A549 (cell line): Measurements from ENCODE around the gene ERN2. TPM values are rescaled to one million over a fixed set of nuclear protein-coding genes. Genes with fewer than 3 reads are reported as not detected.
A peak's percentile ranks its signal among the peaks of the same experiment; 100 is the strongest.

ENCODE experiments used
- ATAC-seq, 2 experiments: fragments of 200-7000 bp in 1 of 2; fragments of >200 bp in 1 of 2; cut with Nextera tagmentation in 1 of 2; cut with Tn5 transposase in 1 of 2; 3 replicates each; pipeline versions ENCODE4 v1.8.0 to v1.9.1; 2018 to 2020; ENCODE audit warnings: mild to moderate bottlenecking in 1 of 2, moderate library complexity in 1 of 2
- CTCF ChIA-PET: fragments of 300-600 bp; sonication (Branson Sonifier 250); formaldehyde crosslinking; extraction: SDS; loops from one replicate; lab custom pipeline; 2021; ENCODE audit warnings: antibody characterized with exemption, inconsistent platforms; lab: Yijun Ruan, JAX
- POLR2A ChIA-PET: fragments of 350-600 bp; formaldehyde crosslinking; extraction: SDS; loops from one replicate; lab custom pipeline; 2021; ENCODE audit warnings: antibody characterized with exemption, inconsistent platforms; lab: Yijun Ruan, JAX
- DNase-seq, 2 experiments: peaks; one replicate each; pipeline versions ENCODE4 v3.0.0 to v3.0.0-alpha.2; 2011 to 2016; ENCODE audit warnings: low read depth in 1 of 2, low spot score in 1 of 2
- FAIRE-seq: peaks from 2 replicates; lab custom pipeline; 2011; peaks lifted over from hg19 to GRCh38; lab: Jason Lieb, UNC
- H3K27ac ChIP-seq, 2 experiments: fragments of >200 bp; sonication (Bioruptor Twin); formaldehyde crosslinking; 3 replicates each; pipeline ENCODE4 v1.5.1; 2016 to 2017
- H3K4me1 ChIP-seq: fragments of >200 bp; sonication (Bioruptor Twin); formaldehyde crosslinking; 3 replicates; pipeline ENCODE4 v1.6.1; 2016
- H3K4me2 ChIP-seq: fragments of >200 bp; sonication (Bioruptor Twin); formaldehyde crosslinking; 3 replicates; pipeline ENCODE4 v1.6.1; 2016
- H3K4me3 ChIP-seq: fragments of >200 bp; sonication (Bioruptor Twin); formaldehyde crosslinking; 3 replicates; pipeline ENCODE4 v1.5.1; 2016
- H3K9me3 ChIP-seq: fragments of >200 bp; sonication (Bioruptor Twin); formaldehyde crosslinking; 3 replicates; pipeline ENCODE4 v1.6.1; 2016
- CBX2 ChIP-seq: fragments of 200-600 bp; sonication (generic); IDR thresholded peaks from 2 replicates; pipeline ENCODE4 v1.6.1; 2016; ENCODE audit warnings: low read depth, mild to moderate bottlenecking, borderline replicate concordance
- CBX8 ChIP-seq: fragments of 200-600 bp; sonication (generic); IDR thresholded peaks from 2 replicates; pipeline ENCODE4 v1.6.1; 2016
- CEBPB ChIP-seq, 2 experiments: fragments of >200 bp in 1 of 2; sonication (Bioruptor Twin) in 1 of 2; formaldehyde crosslinking in 1 of 2; IDR thresholded peaks; 2 replicates each; pipeline ENCODE4 v1.6.1; 2012 to 2016
- CHD2 ChIP-seq: fragments of 150-350 bp; IDR thresholded peaks from 2 replicates; pipeline ENCODE4 v1.6.1; 2014; ENCODE audit warnings: low read length; ENCODE audit not compliant: partially characterized antibody
- CHD4 ChIP-seq: fragments of 200-600 bp; sonication (generic); IDR thresholded peaks from 2 replicates; pipeline ENCODE4 v1.6.1; 2016; ENCODE audit warnings: antibody characterized with exemption, mild to moderate bottlenecking, borderline replicate concordance
- EHMT2 ChIP-seq: fragments of 200-600 bp; sonication (generic); IDR thresholded peaks from 2 replicates; pipeline ENCODE4 v1.6.1; 2016; ENCODE audit warnings: antibody characterized with exemption, low read depth, mild to moderate bottlenecking, moderate library complexity
- EP300 ChIP-seq, 2 experiments: fragments of >200 bp; sonication (Bioruptor Twin); formaldehyde crosslinking; IDR thresholded peaks; 2 replicates in 1 of 2; 3 replicates in 1 of 2; pipeline ENCODE4 v1.6.1; 2016 to 2017
- ESRRA ChIP-seq: fragments of 150-350 bp; IDR thresholded peaks from 2 replicates; pipeline ENCODE4 v1.6.1; 2014; ENCODE audit warnings: mild to moderate bottlenecking, low read length, borderline replicate concordance
- FOSL2 ChIP-seq, 2 experiments: fragments of 450-650 bp in 1 of 2; fragments of >200 bp in 1 of 2; sonication (Bioruptor Twin) in 1 of 2; formaldehyde crosslinking; IDR thresholded peaks; 2 replicates each; pipeline versions ENCODE4 v1.5.0 to v1.6.1; 2016 to 2020; ENCODE audit warnings: mild to moderate bottlenecking in 1 of 2, moderate library complexity in 1 of 2
- GATA3 ChIP-seq: IDR thresholded peaks from 2 replicates; pipeline ENCODE4 v1.6.1; 2012; ENCODE audit warnings: borderline replicate concordance
- HOXB13 ChIP-seq: fragments of 250-450 bp; sonication (Bioruptor Pico); IDR thresholded peaks from 2 replicates; pipeline ENCODE4 v1.5.0; 2020; ENCODE audit warnings: low read depth, mild to moderate bottlenecking, moderate library complexity
- JUN ChIP-seq, 2 experiments: fragments of >200 bp; sonication (Bioruptor Twin); formaldehyde crosslinking; IDR thresholded peaks; 2 replicates in 1 of 2; 3 replicates in 1 of 2; pipeline ENCODE4 v1.6.1; 2016 to 2017
- KDM1A ChIP-seq: fragments of 200-600 bp; sonication (generic); IDR thresholded peaks from 2 replicates; pipeline ENCODE4 v1.6.1; 2016; ENCODE audit warnings: low read depth, mild to moderate bottlenecking
- KDM5A ChIP-seq: fragments of 200-600 bp; sonication (generic); IDR thresholded peaks from 2 replicates; pipeline ENCODE4 v1.6.1; 2016; ENCODE audit warnings: antibody characterized with exemption, mild to moderate bottlenecking
- MAFK ChIP-seq: fragments of 450-650 bp; IDR thresholded peaks from 2 replicates; pipeline ENCODE4 v1.6.1; 2014; ENCODE audit not compliant: partially characterized antibody
- MYC ChIP-seq: IDR thresholded peaks from 2 replicates; pipeline ENCODE4 v1.6.1; 2012; ENCODE audit warnings: mild to moderate bottlenecking, inconsistent platforms, low read length, improper control_type of control experiment, borderline replicate concordance
- NFE2L2 ChIP-seq: fragments of 150-350 bp; conservative IDR thresholded peaks from 2 replicates; pipeline ENCODE4 v1.6.1; 2014; ENCODE audit warnings: low read length
- NPAS2 ChIP-seq: fragments of 250-450 bp; sonication (Bioruptor Pico); IDR thresholded peaks from 2 replicates; pipeline ENCODE4 v1.8.0; 2022; ENCODE audit warnings: mild to moderate bottlenecking, moderate library complexity, borderline replicate concordance
- POLR2A ChIP-seq: IDR thresholded peaks from 2 replicates; pipeline ENCODE4 v1.6.1; 2012; ENCODE audit warnings: mild to moderate bottlenecking, low read length
- POLR2AphosphoS2 ChIP-seq: conservative IDR thresholded peaks from 2 replicates; pipeline ENCODE4 v1.6.1; 2012; ENCODE audit warnings: low read length, improper control_type of control experiment, inconsistent platforms
- RARB ChIP-seq: fragments of 250-450 bp; sonication (Bioruptor Pico); IDR thresholded peaks from 2 replicates; pipeline ENCODE4 v1.8.0; 2021; ENCODE audit warnings: mild to moderate bottlenecking, moderate library complexity
- RFX5 ChIP-seq: fragments of 450-650 bp; IDR thresholded peaks from 2 replicates; pipeline ENCODE4 v1.7.1; 2014; ENCODE audit warnings: antibody characterized with exemption, mild to moderate bottlenecking, moderate library complexity
- SMC3 ChIP-seq: fragments of >200 bp; sonication (Bioruptor Twin); formaldehyde crosslinking; IDR thresholded peaks from 3 replicates; pipeline ENCODE4 v1.6.1; 2018; ENCODE audit warnings: inconsistent platforms
- SREBF2 ChIP-seq: fragments of 450-650 bp; IDR thresholded peaks from 2 replicates; pipeline ENCODE4 v1.6.1; 2014; ENCODE audit warnings: mild to moderate bottlenecking, moderate library complexity
- TFCP2L1 ChIP-seq: fragments of 250-450 bp; sonication (Bioruptor Pico); IDR thresholded peaks from 2 replicates; pipeline ENCODE4 v1.5.0; 2021; ENCODE audit warnings: mild to moderate bottlenecking
- TP53 ChIP-seq: fragments of 250-450 bp; sonication (Bioruptor Pico); IDR thresholded peaks from 2 replicates; pipeline ENCODE4 v1.5.0; 2021; ENCODE audit warnings: mild to moderate bottlenecking, moderate library complexity
- ZC3H11A ChIP-seq: fragments of 450-650 bp; IDR thresholded peaks from 2 replicates; pipeline ENCODE4 v1.6.1; 2014; ENCODE audit warnings: antibody characterized with exemption, mild to moderate bottlenecking
- ZFP36 ChIP-seq: fragments of 450-650 bp; IDR thresholded peaks from 2 replicates; pipeline ENCODE4 v1.6.1; 2014; ENCODE audit warnings: borderline replicate concordance; ENCODE audit not compliant: partially characterized antibody
- WGBS: methylation state at CpG from one replicate; pipeline ENCODE4 v1.1.6; 2017; ENCODE audit errors: missing lambda C conversion rate; 5-methylcytosine and 5-hydroxymethylcytosine counted together
- polyA plus RNA-seq, 4 experiments: library from polyadenylated mRNA; depleted of rRNA in 3 of 4; stranded (reverse); fragments of >200 nt; fragmentation: RNase III in 1 of 4; extraction: RNeasy Plus Mini Kit Qiagen cat#74134 plus additional on column Dnase treatment in 1 of 4; gene quantifications; 2 replicates in 3 of 4; 3 replicates in 1 of 4; pipeline ENCODE4 v1.2.3, GENCODE V29; 2011 to 2017
- TF ChIP-seq, protein P1 (sequence below): fragments of 200-600 bp; sonication (generic); IDR thresholded peaks from 2 replicates; pipeline ENCODE4 v1.6.1; 2016; ENCODE audit warnings: antibody characterized with exemption, mild to moderate bottlenecking, moderate library complexity
- TF ChIP-seq, protein P2 (sequence below): fragments of 250-450 bp; sonication (Bioruptor Pico); IDR thresholded peaks from 2 replicates; pipeline ENCODE4 v1.5.0; 2021; ENCODE audit warnings: mild to moderate bottlenecking, moderate library complexity, borderline replicate concordance
- TF ChIP-seq, protein P3 (sequence below): IDR thresholded peaks from 2 replicates; pipeline ENCODE4 v1.6.1; 2012
- TF ChIP-seq, protein P4 (sequence below): fragments of >200 bp; sonication (Bioruptor Twin); formaldehyde crosslinking; IDR thresholded peaks from 2 replicates; pipeline ENCODE4 v1.6.1; 2016

Gene ERN2
- polyA plus RNA-seq, 2 of the 4 experiments (the other 2 are of a cell fraction), result not detected

DNA sequence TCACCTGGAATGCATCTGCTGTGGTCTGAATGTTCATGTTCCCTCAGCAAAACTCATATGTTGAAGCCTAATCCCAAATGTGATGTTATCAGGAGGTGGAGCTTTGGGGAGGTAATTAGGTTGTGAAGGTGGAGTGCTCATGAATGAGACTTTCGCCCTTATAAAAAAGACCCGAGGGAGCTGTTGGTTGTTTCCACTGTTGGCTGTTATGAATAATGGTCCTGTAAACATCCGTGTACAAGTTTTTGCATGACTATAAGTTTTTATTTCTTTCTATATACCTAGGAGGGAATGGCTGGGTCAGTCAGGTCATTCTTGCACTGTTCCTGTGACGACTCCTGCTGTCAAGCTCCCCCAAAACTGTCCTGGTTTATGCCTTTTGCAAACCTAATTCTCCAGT lies 32.2 kb upstream of the ERN2 start:
- Histone ChIP-seq H3K9me3 (no peaks in the 10 kb centered on the region), H3K4me1 (no peaks in the 10 kb centered on the region), H3K4me2 (no peak overlapping the region), H3K4me3 (no peak overlapping the region), H3K27ac (no peak overlapping the region)
- FAIRE-seq, result no peak
- POLR2A ChIA-PET, result no interaction called here
- no peak for DNase-seq
- ATAC-seq, result no peak
- CTCF ChIA-PET, result interaction anchor here (1.1 kb wide), 1 partner anchor 17 kb away, joined by 5 read pairs; no protein-coding TSS in a partner anchor
- TF ChIP-seq NPAS2 (CRISPR knock-in tag) (no peak), TP53 (CRISPR knock-in tag) (no peak), ZFP36 (no peak), SREBF2 (no peak), CHD2 (no peak), TFCP2L1 (CRISPR knock-in tag) (no peak), CBX2 (no peak), FOSL2 (IDR thresholded peaks at IDR 0.05) (no peak), FOSL2 (CRISPR knock-in tag; IDR thresholded peaks at IDR 0.05) (no peak), RFX5 (no peak), KDM1A (no peak), EHMT2 (no peak), CEBPB (IDR thresholded peaks at IDR 0.05) (no peak), ESRRA (no peak), NFE2L2 (no peak), CBX8 (no peak), CHD4 (no peak), POLR2AphosphoS2 (no peak)
- TF ChIP-seq, protein P1, sequence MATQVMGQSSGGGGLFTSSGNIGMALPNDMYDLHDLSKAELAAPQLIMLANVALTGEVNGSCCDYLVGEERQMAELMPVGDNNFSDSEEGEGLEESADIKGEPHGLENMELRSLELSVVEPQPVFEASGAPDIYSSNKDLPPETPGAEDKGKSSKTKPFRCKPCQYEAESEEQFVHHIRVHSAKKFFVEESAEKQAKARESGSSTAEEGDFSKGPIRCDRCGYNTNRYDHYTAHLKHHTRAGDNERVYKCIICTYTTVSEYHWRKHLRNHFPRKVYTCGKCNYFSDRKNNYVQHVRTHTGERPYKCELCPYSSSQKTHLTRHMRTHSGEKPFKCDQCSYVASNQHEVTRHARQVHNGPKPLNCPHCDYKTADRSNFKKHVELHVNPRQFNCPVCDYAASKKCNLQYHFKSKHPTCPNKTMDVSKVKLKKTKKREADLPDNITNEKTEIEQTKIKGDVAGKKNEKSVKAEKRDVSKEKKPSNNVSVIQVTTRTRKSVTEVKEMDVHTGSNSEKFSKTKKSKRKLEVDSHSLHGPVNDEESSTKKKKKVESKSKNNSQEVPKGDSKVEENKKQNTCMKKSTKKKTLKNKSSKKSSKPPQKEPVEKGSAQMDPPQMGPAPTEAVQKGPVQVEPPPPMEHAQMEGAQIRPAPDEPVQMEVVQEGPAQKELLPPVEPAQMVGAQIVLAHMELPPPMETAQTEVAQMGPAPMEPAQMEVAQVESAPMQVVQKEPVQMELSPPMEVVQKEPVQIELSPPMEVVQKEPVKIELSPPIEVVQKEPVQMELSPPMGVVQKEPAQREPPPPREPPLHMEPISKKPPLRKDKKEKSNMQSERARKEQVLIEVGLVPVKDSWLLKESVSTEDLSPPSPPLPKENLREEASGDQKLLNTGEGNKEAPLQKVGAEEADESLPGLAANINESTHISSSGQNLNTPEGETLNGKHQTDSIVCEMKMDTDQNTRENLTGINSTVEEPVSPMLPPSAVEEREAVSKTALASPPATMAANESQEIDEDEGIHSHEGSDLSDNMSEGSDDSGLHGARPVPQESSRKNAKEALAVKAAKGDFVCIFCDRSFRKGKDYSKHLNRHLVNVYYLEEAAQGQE, result no peak
- TF ChIP-seq, protein P2, sequence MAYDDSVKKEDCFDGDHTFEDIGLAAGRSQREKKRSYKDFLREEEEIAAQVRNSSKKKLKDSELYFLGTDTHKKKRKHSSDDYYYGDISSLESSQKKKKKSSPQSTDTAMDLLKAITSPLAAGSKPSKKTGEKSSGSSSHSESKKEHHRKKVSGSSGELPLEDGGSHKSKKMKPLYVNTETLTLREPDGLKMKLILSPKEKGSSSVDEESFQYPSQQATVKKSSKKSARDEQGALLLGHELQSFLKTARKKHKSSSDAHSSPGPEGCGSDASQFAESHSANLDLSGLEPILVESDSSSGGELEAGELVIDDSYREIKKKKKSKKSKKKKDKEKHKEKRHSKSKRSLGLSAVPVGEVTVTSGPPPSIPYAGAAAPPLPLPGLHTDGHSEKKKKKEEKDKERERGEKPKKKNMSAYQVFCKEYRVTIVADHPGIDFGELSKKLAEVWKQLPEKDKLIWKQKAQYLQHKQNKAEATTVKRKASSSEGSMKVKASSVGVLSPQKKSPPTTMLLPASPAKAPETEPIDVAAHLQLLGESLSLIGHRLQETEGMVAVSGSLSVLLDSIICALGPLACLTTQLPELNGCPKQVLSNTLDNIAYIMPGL, result no peak
- TF ChIP-seq, protein P3, sequence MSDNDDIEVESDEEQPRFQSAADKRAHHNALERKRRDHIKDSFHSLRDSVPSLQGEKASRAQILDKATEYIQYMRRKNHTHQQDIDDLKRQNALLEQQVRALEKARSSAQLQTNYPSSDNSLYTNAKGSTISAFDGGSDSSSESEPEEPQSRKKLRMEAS, result no peak
- WGBS, result 11% methylated on average over 4 of the region's 4 CpGs

DNA sequence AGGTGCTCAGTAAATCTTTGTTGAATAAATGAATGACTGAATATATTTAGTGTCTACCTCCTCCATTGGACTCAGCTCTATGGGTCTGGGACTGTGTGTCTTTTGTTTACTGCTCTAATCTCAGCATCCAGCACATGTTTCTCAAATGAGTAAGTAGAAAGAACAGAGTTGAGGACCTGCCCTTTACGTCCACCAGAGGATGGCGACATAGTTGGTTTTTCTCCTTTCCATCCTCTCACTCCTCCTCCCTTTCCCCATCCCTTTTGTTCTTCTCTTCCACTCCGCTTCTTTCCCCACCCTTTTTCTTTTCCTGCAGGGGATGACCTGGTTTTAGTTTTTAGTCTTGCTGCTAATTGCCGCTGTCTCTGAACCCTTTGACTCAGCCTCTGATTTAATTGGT lies 29.7 kb upstream of the ERN2 start:
- ATAC-seq, result 0 out of 6 replicates have a peak, but pooled peaks of 1 of the 2 experiments have one; percentile 54
- ChIA-PET CTCF (no interaction called here), POLR2A (no interaction called here)
- TF ChIP-seq CBX2 (no peak), MAFK (no peak), SMC3 (no peak), ESRRA (no peak), NPAS2 (CRISPR knock-in tag) (no peak), GATA3 (no peak), TFCP2L1 (CRISPR knock-in tag) (no peak), POLR2A (no peak), RFX5 (no peak), KDM1A (no peak), ZC3H11A (no peak), HOXB13 (CRISPR knock-in tag) (no peak), FOSL2 (IDR thresholded peaks at IDR 0.05) (no peak), FOSL2 (CRISPR knock-in tag; IDR thresholded peaks at IDR 0.05) (no peak), JUN (IDR thresholded peaks at IDR 0.05) (no peak), EP300 (IDR thresholded peaks at IDR 0.05) (no peak), KDM5A (no peak), RARB (CRISPR knock-in tag) (no peak), MYC (no peak), ZFP36 (no peak)
- TF ChIP-seq, protein P4, sequence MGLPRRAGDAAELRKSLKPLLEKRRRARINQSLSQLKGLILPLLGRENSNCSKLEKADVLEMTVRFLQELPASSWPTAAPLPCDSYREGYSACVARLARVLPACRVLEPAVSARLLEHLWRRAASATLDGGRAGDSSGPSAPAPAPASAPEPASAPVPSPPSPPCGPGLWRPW, result no peak
- Histone ChIP-seq H3K9me3 (no peaks in the 10 kb centered on the region), H3K4me2 (no peak overlapping the region), H3K4me1 (no peaks in the 10 kb centered on the region), H3K4me3 (no peak overlapping the region), H3K27ac (no peak overlapping the region)
- no peak for FAIRE-seq
- no peak for DNase-seq
- WGBS, result 15% methylated on average over 4 of the region's 4 CpGs
